Measurements from ENCODE around the gene BCKDK.

DNA sequence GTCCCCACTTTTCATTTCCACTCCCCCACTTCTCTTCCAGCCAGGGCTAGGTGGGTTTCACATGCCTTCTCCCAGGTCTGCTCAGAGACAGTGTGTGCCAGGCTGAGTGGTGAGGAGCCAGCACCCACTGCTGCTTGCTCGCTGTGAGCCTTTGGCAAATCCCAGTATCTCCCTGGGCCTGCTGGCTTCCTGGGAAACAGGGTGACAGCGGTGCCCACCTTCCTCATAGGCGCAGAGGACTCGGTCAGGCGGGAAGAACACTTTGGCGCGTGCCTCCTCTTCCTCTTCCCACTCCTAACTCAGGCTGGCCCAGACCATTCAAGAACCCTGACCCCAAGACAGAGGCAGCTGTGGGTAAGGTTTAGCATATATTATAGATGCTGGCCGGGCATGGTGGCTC, 19.0 kb upstream of the BCKDK start:
- TF ChIP-seq JUND (IDR thresholded peaks at IDR 0.05) (no peak), MXI1 (IDR thresholded peaks at IDR 0.05; ENCODE audit: low read depth, low read length) (no peak)
- TF ChIP-seq, protein P1, sequence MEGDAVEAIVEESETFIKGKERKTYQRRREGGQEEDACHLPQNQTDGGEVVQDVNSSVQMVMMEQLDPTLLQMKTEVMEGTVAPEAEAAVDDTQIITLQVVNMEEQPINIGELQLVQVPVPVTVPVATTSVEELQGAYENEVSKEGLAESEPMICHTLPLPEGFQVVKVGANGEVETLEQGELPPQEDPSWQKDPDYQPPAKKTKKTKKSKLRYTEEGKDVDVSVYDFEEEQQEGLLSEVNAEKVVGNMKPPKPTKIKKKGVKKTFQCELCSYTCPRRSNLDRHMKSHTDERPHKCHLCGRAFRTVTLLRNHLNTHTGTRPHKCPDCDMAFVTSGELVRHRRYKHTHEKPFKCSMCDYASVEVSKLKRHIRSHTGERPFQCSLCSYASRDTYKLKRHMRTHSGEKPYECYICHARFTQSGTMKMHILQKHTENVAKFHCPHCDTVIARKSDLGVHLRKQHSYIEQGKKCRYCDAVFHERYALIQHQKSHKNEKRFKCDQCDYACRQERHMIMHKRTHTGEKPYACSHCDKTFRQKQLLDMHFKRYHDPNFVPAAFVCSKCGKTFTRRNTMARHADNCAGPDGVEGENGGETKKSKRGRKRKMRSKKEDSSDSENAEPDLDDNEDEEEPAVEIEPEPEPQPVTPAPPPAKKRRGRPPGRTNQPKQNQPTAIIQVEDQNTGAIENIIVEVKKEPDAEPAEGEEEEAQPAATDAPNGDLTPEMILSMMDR (IDR thresholded peaks at IDR 0.05) = no peak
